VCaP (cell line): ENCODE results near the gene CADPS.

Experiments used
- H3K27ac ChIP-seq: fragments of 450-650 bp; 2 replicates; pipeline ENCODE4 v1.5.1; 2017
- TF ChIP-seq, protein P1 (sequence below): fragments of 450-650 bp; conservative IDR thresholded peaks from 2 replicates; pipeline ENCODE4 v1.5.1; 2017; ENCODE audit warnings: mild to moderate bottlenecking, moderate library complexity

The CADPS gene

DNA sequence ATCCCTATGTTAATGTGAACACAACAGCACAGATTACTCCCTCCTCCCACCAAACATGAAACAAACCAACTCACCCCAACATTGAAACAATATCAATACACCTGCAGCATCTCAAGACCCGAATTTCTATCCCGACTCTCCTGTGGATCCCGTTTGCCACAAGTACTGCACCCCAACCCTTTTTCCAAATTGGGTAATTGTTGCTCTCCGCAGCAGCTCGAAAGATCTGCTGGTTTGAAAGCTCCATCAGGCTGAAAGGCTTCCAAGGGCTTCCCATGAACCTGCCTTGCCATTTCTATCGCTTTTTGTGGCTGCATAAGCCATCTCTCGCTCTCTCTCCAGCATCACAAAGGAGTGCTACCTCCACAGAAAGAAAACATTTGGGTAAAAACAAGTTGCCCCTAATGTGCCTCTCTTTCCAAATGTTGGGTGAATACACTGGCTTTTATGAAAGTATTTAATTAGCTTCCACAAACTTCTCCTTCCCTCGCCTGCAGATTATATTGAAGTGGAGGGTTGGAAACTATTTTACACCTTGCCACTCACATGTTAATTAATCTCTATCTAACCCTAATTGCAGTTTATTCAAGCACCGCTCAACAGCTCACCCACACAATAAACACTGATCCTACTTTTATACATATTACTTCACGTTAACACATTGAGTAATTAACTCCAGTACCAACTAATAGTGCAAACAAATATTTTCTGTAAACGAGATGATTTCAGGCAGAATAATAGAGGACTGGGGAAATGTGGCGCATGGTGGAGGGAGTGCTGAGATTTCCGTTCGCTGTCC, 499.4 kb downstream of the CADPS start:
- TF ChIP-seq, protein P1, sequence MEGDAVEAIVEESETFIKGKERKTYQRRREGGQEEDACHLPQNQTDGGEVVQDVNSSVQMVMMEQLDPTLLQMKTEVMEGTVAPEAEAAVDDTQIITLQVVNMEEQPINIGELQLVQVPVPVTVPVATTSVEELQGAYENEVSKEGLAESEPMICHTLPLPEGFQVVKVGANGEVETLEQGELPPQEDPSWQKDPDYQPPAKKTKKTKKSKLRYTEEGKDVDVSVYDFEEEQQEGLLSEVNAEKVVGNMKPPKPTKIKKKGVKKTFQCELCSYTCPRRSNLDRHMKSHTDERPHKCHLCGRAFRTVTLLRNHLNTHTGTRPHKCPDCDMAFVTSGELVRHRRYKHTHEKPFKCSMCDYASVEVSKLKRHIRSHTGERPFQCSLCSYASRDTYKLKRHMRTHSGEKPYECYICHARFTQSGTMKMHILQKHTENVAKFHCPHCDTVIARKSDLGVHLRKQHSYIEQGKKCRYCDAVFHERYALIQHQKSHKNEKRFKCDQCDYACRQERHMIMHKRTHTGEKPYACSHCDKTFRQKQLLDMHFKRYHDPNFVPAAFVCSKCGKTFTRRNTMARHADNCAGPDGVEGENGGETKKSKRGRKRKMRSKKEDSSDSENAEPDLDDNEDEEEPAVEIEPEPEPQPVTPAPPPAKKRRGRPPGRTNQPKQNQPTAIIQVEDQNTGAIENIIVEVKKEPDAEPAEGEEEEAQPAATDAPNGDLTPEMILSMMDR: no peak
- H3K27ac ChIP-seq: no peak overlapping the region

DNA sequence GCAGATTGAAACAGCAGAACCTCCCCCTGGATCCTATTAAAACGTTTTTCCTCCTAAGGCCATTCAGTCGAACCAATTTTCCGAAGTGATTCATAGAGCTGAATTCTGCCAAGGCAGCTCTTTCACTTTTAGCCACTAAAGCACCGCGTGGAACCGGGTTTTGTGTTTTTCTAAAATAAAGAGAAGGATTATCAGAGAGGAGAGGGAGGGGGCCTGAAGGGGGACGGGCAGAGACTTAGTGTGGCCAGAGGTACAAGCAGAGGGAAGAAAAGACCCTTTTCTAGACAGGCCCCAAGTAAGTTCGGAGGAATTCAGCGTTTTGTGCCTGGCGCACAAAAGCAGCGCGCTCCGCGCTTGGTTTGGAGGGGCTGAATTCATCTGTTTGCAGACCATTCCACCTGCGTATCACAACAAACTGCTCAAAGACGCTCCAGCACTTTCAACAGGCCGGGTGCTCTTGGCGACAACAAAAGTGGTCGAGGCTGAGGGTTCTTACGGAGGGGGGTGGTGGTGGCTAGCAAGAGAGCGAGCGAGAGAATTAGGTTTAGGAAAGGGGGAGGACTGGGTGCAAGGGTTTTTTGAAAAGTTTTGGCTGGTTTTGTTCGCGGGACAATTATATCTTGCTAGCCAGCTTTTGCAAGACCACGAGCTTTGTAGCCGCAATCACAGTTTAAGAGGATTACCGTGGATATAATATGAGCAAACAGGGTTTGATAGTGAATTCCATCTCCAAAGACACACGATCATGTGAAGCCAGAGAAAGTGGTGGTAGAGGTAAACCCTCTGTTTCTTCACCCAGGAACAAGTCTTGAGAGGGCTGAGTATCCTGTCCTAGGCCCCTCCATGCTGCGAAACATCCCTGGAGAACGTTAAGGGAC, 500.6 kb downstream of the CADPS start:
- H3K27ac ChIP-seq: no peak overlapping the region
- TF ChIP-seq, protein P1: no peak

DNA sequence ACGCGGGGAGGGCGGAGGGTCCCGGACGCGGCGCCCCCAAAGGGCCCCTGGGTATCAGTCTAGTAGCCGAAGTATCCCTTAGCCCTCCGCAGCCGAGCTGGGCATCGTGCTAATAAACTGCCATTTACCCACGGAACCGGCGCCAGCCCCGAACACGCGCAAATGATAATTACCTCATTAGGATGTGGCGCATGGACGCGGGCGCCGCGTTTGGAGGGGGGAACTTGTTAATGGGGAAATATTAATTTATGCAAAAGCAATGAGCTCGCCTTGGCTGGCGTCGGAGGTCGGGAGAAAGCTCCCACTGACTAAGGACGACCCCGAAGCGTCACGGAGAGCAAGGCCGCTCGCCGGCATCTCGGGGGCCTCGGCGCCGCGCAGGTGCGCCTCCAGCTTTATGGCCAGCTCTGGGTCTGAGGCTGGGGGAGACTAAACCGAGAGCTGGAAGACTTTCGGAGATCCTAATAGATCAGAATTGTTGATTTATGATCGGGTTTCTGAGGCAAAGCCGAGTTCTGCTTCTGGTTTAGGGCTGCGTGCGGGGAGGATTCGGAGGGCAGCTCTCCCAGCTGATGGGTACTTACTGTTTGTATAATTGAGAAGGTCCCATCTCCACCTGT, 501.4 kb downstream of the CADPS start:
- TF ChIP-seq, protein P1: no peak
- no peak overlapping the region for H3K27ac ChIP-seq

DNA sequence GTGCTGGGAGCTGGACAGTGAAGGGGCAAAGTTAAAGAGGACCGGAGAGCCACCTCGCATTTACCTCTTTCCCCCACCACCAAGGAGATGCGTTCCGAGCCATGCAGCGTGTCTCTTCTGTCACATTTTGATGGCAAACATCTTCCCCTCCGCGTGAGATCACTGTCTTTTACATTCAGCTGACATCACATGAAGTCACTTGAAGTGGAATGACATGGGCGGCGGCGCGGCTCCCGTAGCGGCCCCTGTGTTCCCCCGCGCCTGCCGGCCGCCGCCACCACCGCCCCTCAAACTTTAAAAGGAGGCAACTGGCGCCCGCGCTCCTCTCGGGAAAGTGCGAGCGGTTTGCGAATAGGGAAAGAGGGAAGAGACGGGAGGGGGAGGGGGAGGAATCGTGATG, 502.0 kb downstream of the CADPS start, which contains the start of gene FEZF2:
FEZF2 (minus strand) TSS at position 336 of the 400 bp plus-strand sequence. CDS start 682 bp downstream, outside the sequence.
- no peak within 1 kb of the TSS for H3K27ac ChIP-seq
- TF ChIP-seq, protein P1: no peak

- TF ChIP-seq, protein P1: no peak
- no peak overlapping the region for H3K27ac ChIP-seq
Measured at GRCh38 chr3:62372621-62373041, 502.6 kb downstream of the CADPS start.

DNA sequence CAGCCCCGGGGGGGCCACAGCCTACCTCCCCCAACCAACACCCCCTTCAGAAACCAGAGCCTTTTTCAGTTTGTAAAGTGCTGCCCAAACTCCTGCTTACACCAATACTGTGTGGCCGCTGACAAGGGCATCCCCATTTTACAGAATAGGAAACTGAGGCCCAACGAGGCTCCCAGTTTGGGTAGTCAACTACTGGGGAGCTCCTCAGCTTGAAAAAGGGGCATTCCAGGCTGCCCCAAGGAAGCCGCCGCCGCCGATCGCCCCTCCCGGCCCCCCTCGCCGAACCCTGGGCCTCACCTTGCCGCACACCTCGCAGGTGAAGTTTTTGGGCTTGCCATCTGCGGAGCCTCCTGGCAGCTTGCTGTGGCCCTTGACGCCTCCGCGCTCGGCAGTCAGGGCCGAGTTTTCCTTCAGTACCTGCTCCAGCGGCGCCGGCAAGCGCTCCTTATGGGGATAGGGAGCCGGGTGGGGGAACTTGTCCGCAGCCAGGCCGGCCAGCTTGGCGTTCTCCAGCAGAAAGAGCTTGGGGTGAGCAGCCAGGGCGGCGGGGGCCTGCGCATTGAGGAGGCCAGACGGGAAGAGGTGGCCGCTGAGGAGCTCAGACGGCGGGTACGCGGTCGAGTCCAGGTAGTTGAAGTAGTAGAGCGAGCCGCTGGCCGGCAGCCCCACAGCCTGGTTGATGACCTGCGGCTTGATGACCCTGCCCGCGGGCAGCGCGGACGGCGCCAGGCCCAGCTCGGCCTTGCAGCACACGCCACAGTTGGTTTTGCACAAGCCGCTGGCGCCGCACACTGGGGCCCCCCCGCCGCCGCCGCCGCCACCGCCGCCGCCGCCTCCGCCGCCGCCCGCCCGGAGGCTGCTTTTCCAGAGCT, 503.3 kb downstream of the CADPS start:
- TF ChIP-seq, protein P1: no peak

More for the DNA sequence above, 503.3 kb downstream of the CADPS start:
- H3K27ac ChIP-seq: no peak overlapping the region
